T1000 (cell line): ENCODE measurements around the gene CASQ2.

ENCODE experiments used
- DNase-seq: peaks from one replicate; lab custom pipeline; 2025; ENCODE audit warnings: mixed read lengths; lab: John Stamatoyannopoulos, UW

The CASQ2 gene

DNA sequence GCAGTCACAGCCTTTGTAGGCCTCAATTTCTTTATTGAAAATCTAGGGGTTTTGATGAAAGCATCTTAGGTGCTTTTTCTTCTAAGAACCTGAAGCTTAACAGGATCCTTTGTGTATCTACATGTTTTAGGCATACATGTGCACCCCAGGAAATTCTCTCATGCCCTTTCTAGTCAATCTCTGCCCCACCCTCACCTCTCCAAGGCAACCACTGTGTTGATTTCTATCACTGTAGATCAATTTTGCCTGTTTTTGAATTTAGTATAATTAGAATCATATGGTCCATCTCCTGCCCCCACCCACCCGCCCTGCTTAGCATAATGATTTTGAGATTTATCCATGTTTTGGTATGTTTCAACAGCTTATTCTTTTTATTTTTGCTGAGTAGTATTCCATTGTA lies 107.4 kb downstream of the CASQ2 start:
- DNase-seq = no peak

DNA sequence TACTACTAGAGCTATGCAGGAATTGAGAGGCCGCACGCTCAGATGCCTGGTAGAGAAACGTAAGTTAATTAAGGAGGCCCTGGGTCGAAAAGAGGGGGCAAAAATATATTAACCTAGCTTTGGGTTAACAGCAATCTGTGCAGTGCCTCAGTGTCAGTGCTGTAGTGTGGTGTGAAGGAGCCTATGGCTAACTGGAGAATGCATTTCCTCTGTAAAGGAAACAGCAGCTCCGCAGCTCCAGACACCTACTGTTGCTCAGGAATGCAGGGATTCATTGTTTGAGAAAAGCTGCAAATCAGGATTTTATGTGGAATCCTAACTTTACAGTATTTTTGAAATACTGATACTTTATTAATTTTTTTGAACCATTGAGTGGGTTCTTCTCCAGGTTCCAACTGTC lies 108.4 kb downstream of the CASQ2 start:
- no peak for DNase-seq

DNA sequence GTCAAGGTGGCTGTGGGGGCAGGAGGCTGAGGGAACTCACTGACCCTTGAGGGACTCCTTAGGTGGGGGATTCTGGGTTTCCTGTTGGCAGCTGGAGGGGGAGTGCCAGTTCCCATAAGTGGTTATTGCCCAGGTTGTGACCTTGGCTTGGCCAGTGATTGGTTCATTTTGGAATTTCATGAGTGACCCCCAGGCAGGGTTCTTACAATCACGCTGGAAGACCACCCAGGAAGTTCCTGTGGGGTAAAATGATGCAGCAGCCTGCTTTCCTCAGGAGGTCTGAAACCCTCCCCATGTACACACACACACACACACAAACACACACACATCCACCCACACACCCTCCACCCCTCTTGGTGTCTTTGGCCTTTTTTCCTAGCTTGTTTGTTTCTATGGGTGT lies 109.9 kb downstream of the CASQ2 start:
- DNase-seq = no peak

DNA sequence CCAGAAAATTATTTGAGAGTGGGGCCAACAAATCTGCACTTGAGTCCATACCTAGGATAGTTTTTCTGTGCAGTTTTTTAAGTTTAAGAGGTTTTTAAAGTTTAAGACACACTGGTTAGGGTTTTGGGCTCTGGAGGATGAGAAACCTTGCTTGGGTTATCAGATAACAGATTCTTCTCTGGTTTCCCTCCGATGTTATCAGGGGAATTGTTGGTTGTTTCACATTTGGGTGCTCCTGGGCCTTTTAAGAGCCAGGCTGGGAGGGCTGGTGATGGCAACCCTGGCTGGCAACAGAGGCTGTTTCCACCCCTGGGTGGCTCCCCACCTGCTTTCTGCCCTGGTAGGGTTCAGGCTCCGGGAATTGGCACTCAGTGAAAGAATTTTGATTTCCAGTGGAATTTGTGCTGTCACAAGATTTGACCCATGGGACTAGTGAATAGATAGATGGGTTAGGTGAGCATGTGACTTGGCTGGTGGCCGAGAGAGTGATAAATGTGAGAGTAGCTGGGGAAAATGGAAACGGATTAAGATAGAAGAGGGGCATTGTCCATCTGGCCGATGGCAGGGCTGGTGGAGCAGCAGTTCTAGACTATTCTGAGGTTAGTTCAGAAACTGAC lies 111.9 kb downstream of the CASQ2 start:
- no peak for DNase-seq

DNA sequence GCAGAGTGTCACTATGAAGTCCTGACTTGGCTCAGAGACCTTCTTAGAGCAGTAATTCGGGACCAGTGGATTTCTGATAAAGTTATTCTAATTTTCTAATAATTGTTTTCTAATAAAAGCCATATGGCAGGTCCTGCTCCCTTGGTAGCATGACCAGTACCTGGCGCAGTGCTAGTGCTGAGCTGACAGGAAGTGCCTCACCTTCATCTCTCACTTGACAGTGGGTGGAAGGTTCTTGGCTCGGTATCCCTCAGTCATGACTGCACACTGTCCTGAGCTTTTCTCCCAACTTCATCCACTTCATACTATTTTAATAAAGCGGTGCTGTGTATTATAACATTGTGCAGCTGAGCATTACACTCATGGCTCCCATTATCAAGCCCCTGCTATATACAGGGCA lies 112.6 kb downstream of the CASQ2 start:
- no peak for DNase-seq

DNA sequence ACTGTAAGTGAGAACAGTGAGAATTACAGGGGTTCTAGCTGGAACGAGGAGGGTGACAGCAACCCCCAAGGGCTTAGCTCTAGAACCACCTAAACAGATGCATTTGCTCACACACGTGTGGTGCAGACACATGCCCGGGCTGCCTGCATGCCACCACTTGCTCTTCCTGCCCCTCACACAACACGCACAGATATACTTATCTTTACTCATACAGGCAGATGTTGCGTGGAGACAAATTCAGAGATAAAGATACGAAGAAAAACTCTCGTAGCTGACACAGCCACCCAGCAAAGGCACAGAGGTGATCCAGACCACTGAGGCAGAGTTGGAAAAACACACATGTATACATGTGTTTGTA lies 113.2 kb downstream of the CASQ2 start:
- no peak for DNase-seq

DNA sequence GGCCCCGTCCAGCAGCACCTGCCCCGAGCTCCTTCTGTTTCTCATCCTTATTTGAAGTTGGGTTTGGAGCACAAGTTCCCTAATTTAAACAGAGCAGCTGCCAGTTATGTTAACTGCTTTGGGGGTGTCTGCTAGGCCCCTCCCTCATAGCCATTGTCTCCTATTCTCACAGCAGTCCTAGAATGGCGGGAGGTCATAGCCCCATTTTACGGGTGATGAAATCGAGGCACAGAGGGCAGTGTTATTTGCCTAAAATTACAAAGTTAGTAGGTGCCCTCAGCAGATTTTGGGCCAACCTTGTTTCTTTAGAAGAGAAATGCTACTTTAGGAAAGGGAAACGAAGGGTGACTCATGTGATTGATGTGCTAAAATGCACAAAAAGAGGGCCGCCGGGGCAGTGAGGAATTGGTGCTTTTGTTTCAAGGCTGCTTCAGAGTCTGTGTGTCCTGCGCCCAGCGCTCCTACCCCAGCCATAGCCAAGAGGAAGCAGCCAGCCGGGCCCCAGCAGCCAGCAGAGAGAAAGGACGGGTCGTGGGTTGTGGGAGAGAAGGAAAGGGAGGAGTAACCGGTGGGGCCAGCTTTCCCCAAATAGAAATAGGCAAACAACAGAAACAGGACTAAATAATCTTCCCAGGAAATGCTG lies 113.7 kb downstream of the CASQ2 start:
- no peak for DNase-seq

DNA sequence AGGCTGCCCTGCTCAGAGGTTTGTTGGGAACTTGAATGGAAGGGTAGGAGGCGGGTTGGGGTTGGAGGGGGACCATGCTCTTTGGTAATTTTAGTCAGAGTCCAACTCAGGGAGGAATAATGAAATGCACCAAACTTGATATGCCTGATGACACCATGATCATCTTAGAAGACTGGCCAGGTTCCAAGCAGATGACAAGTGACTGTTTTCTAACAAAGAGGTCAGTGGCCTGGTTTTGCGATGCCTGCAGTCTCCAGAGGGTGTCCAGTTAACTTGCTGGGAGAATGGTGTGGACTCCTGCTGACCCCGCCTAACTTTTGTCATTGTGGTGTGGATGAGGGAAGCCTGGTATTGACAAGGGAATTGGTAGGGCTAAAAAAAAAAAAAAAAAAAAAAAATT lies 114.4 kb downstream of the CASQ2 start:
- no peak for DNase-seq

DNA sequence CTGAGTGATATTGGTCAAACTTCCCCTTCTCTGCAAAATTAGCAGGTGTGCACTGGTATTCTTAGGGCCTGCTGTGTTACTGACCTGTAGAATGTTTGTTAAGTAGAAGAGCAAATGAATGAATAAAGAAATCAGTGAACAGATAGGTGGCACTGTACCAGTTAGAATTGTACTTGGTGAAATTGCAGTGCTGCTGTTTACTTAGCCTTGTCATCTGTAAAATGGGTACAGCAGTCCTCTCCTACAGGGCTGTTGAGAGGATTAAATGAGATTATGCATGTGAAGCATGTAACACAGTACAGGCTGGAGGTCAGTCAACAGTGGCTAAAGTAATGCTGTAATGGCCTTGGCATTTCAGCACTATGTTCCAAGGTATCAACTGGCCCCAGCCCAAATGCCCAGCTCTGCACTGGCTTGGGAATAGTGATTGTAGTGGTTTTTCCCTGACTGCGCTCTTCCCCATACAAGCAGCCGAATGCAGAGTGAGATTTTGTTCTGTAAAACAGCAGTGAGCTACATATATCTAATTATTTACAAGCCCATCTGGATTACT lies 116.2 kb downstream of the CASQ2 start:
- no peak for DNase-seq

DNA sequence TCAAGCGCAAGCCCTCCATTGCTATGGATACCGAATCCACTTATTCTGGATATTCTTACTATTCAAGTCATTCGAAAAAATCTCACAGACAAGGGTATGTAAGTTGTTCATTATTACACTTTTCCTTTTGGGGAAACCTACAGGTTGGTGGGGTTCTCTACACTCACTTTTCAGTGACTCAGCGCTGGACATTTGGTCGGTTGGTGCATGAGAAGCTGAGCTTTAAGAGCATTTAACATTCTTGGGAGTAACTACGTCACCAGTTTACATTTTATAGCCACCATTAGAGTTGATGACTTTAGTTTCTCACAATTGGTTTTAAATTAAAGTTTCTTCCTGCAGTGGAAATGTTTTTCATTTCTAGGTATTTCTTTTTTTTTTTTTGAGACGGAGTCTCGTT lies 117.1 kb downstream of the CASQ2 start:
- DNase-seq = no peak

DNA sequence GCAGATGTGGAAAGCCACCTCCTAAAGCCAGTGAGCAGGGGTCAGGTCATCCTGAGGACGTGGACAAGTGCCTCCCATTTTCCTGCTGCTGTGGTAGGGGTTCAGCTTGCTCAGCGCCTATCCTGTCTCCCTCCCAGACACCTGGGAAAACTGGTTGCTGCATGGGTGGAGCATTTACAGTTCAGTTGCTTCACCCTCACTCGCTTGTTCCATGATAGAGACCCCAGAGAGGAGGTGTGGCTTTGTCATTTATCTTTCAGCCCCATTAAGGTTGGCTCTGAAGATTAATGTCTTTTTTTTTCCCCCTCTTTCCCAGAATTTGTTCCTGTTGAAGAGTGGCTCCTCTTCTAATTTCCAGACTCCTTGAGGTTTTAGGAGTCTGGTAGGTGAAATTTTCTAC lies 117.6 kb downstream of the CASQ2 start:
- DNase-seq = no peak
